DND-41 (cell line): ENCODE measurements around the gene NR5A1.

Experiments used
- CTCF ChIP-seq: IDR thresholded peaks from 2 replicates; pipeline ENCODE4 v1.5.1; 2012; ENCODE audit warnings: borderline replicate concordance, low read length, moderate library complexity, mild to moderate bottlenecking; ENCODE audit not compliant: poor library complexity, severe bottlenecking; ENCODE audit errors: extremely low read depth
- EZH2 ChIP-seq: IDR thresholded peaks from 3 replicates; pipeline ENCODE4 v1.6.1; 2012; ENCODE audit warnings: borderline replicate concordance, low read depth, mild to moderate bottlenecking, moderate library complexity, low read length, inconsistent platforms; ENCODE audit not compliant: severe bottlenecking

- TF ChIP-seq CTCF: no peak
- no peak for TF ChIP-seq EZH2
Observed at GRCh38 chr9:124491049-124491975, 15.9 kb downstream of the NR5A1 start.
